GM23338 (cell line): ENCODE results near the gene HMGCS1. TPM values are rescaled to one million over a fixed set of nuclear protein-coding genes. Genes with fewer than 3 reads are reported as not detected.

Experiments
- ATAC-seq: fragments of 200-7000 bp; cut with Tn5 transposase; 3 replicates; pipeline ENCODE4 v1.9.1; 2020
- DNase-seq: peaks from one replicate; pipeline ENCODE4 v3.0.0-alpha.2; 2015; ENCODE audit warnings: low spot score
- H2AFZ ChIP-seq: fragments of 200-600 bp; sonication (generic); 2 replicates; pipeline ENCODE4 v1.8.0; 2016; ENCODE audit warnings: antibody characterized with exemption, mild to moderate bottlenecking, moderate library complexity
- H3F3A ChIP-seq: fragments of 200-600 bp; sonication (generic); replicated peaks from 2 replicates; pipeline ENCODE4 v1.8.0; 2017; ENCODE audit warnings: antibody characterized with exemption, mixed run types, low read depth
- H3K27ac ChIP-seq: fragments of 200-600 bp; sonication (generic); 2 replicates; pipeline ENCODE4 v1.6.1; 2016; ENCODE audit warnings: low read depth
- H3K27me3 ChIP-seq: fragments of 200-600 bp; sonication (generic); 2 replicates; pipeline ENCODE4 v1.8.0; 2016; ENCODE audit warnings: mild to moderate bottlenecking, mixed run types, moderate library complexity; ENCODE audit not compliant: insufficient read depth
- H3K36me3 ChIP-seq: fragments of 200-600 bp; sonication (generic); 2 replicates; pipeline ENCODE4 v1.8.0; 2016; ENCODE audit warnings: mild to moderate bottlenecking; ENCODE audit not compliant: insufficient read depth
- H3K4me1 ChIP-seq: fragments of 200-600 bp; sonication (generic); 2 replicates; pipeline ENCODE4 v1.8.0; 2016; ENCODE audit warnings: mild to moderate bottlenecking, moderate library complexity; ENCODE audit not compliant: insufficient read depth
- H3K4me2 ChIP-seq: fragments of 200-600 bp; sonication (generic); 2 replicates; pipeline ENCODE4 v1.7.1; 2017; ENCODE audit warnings: mixed run types
- H3K4me3 ChIP-seq: fragments of 200-600 bp; sonication (generic); 2 replicates; pipeline ENCODE4 v1.6.1; 2016; ENCODE audit warnings: mixed run types
- H3K79me2 ChIP-seq: fragments of 200-600 bp; sonication (generic); replicated peaks from 2 replicates; pipeline ENCODE4 v1.8.0; 2017; ENCODE audit warnings: mild to moderate bottlenecking; ENCODE audit not compliant: insufficient read depth
- H3K9me2 ChIP-seq: fragments of 200-600 bp; sonication (generic); 2 replicates; pipeline ENCODE4 v1.8.0; 2017; ENCODE audit not compliant: insufficient read depth
- H4K20me1 ChIP-seq: fragments of 200-600 bp; sonication (generic); replicated peaks from 2 replicates; pipeline ENCODE4 v1.8.0; 2017; ENCODE audit warnings: mild to moderate bottlenecking; ENCODE audit not compliant: insufficient read depth
- H3K27ac Mint-ChIP-seq: 2 replicates; pipeline ENCODE4 v1.8.0; 2020; ENCODE audit warnings: inconsistent platforms, mild to moderate bottlenecking, moderate library complexity, mixed read lengths
- H3K27me3 Mint-ChIP-seq: 3 replicates; pipeline ENCODE4 v1.8.0; 2022; ENCODE audit warnings: low read depth, mild to moderate bottlenecking, moderate library complexity, mixed read lengths, inconsistent platforms; ENCODE audit not compliant: insufficient read depth, poor library complexity
- H3K36me3 Mint-ChIP-seq: 3 replicates; pipeline ENCODE4 v1.8.0; 2021; ENCODE audit warnings: low read depth, mild to moderate bottlenecking, inconsistent platforms, moderate library complexity, mixed read lengths
- H3K4me1 Mint-ChIP-seq: 3 replicates; pipeline ENCODE4 v1.8.0; 2020; ENCODE audit warnings: mild to moderate bottlenecking, inconsistent platforms, mixed read lengths
- H3K4me3 Mint-ChIP-seq: 3 replicates; pipeline ENCODE4 v1.8.0; 2021; ENCODE audit warnings: moderate library complexity, mild to moderate bottlenecking, inconsistent platforms, mixed read lengths
- H3K9me3 Mint-ChIP-seq: 3 replicates; pipeline ENCODE4 v1.8.0; 2020; ENCODE audit warnings: moderate library complexity, mild to moderate bottlenecking, inconsistent platforms, mixed read lengths
- CREB1 ChIP-seq: fragments of 250-450 bp; sonication (Bioruptor Pico); IDR thresholded peaks from 2 replicates; pipeline ENCODE4 v1.5.0; 2020; ENCODE audit warnings: low read depth, mild to moderate bottlenecking, moderate library complexity
- EZH2 ChIP-seq: fragments of 200-600 bp; sonication (generic); IDR thresholded peaks from one replicate; pipeline ENCODE4 v1.8.0; 2017; ENCODE audit warnings: antibody characterized with exemption, mild to moderate bottlenecking, low read depth; ENCODE audit not compliant: unreplicated experiment
- EZH2phosphoT487 ChIP-seq: fragments of 200-600 bp; sonication (generic); IDR thresholded peaks from one replicate; pipeline ENCODE4 v1.8.1; 2018; ENCODE audit warnings: antibody characterized with exemption; ENCODE audit not compliant: unreplicated experiment
- JUNB ChIP-seq: IDR thresholded peaks from one replicate; pipeline ENCODE4 v1.6.1; 2016; ENCODE audit warnings: antibody characterized with exemption; ENCODE audit not compliant: unreplicated experiment
- NANOG ChIP-seq: IDR thresholded peaks from 2 replicates; pipeline ENCODE4 v1.6.1; 2016; ENCODE audit warnings: antibody characterized with exemption, borderline replicate concordance
- POLR2AphosphoS5 ChIP-seq: IDR thresholded peaks from 2 replicates; pipeline ENCODE4 v1.6.1; 2016; ENCODE audit warnings: antibody characterized with exemption, low read depth
- STAT1 ChIP-seq: IDR thresholded peaks from one replicate; pipeline ENCODE4 v1.6.1; 2016; ENCODE audit warnings: antibody characterized with exemption; ENCODE audit not compliant: unreplicated experiment
- ZNF114 ChIP-seq: fragments of 250-450 bp; sonication (Bioruptor Pico); IDR thresholded peaks from 2 replicates; pipeline ENCODE4 v1.5.0; 2020; ENCODE audit warnings: mild to moderate bottlenecking, moderate library complexity
- ZNF331 ChIP-seq: fragments of 250-450 bp; sonication (Bioruptor Pico); IDR thresholded peaks from 2 replicates; pipeline ENCODE4 v1.5.0; 2020; ENCODE audit warnings: low read depth, mild to moderate bottlenecking, moderate library complexity
- polyA plus RNA-seq: library from polyadenylated mRNA; unstranded; fragments of >200 nt; fragmentation: Nextera tagmentation; extraction: Ambion mirVana; gene quantifications from 2 replicates; pipeline ENCODE4 v1.2.1, GENCODE V29; 2016
- total RNA-seq: library from RNA; depleted of rRNA; stranded (reverse); fragments of >200 nt; shearing (Covaris generic); gene quantifications from 2 replicates; pipeline ENCODE4 v1.2.3, GENCODE V29; 2014
- TF ChIP-seq, protein P1 (sequence below): IDR thresholded peaks from one replicate; pipeline ENCODE4 v1.6.1; 2018; ENCODE audit warnings: antibody characterized with exemption; ENCODE audit not compliant: unreplicated experiment
- TF ChIP-seq, protein P2 (sequence below), 2 experiments: fragments of 200-600 bp in 1 of 2; sonication (generic) in 1 of 2; conservative IDR thresholded peaks; 2 replicates each; pipeline versions ENCODE4 v1.5.1 to v1.6.1; 2016 to 2017; ENCODE audit warnings: antibody characterized with exemption in 2 of 2, low read depth in 2 of 2, mild to moderate bottlenecking in 2 of 2, moderate library complexity in 1 of 2
- TF ChIP-seq, protein P3 (sequence below): fragments of 250-450 bp; sonication (Bioruptor Pico); IDR thresholded peaks from 2 replicates; pipeline ENCODE4 v1.5.0; 2020; ENCODE audit warnings: mild to moderate bottlenecking, moderate library complexity
- TF ChIP-seq, protein P4 (sequence below): IDR thresholded peaks from 2 replicates; pipeline ENCODE4 v1.6.1; 2016; ENCODE audit warnings: antibody characterized with exemption

Gene HMGCS1
- total and polyA plus RNA-seq, 2 experiments from 2014 or later: 172 to 278 TPM

DNA sequence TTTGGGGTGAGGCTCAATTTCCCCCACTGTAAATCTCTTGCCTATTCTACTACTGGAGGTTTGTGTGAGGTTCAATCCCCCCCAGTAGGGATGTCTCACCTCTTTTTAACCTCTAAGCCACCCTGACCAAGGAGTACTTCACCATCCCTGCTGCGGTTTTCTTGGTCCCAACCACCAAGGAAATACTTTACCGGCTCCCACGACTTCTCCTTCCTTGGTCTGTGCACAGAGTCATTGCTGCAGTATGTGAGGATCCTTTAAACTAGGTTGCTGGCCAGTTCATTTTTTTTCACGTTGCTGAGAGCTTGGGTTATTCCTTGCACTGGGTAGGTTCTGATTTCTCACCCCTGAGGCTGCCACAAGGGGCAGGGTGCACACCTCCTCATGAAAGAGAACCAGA lies 22.5 kb upstream of the HMGCS1 start:
- no peak overlapping the region for H3K4me3 ChIP-seq
- H2AFZ ChIP-seq: no peak overlapping the region
- no peaks in the 10 kb centered on the region for H3K27me3 ChIP-seq
- Mint-ChIP-seq H3K27me3 (peaks cover 2% of the 10 kb centered on the region), H3K36me3 (peaks cover 32% of the 10 kb centered on the region), H3K4me3 (no peak overlapping the region), H3K9me3 (peaks cover 52% of the 10 kb centered on the region), H3K27ac (no peak overlapping the region), H3K4me1 (no peaks in the 10 kb centered on the region)
- no peak overlapping the region for H3K4me2 ChIP-seq
- no peaks in the 10 kb centered on the region for H4K20me1 ChIP-seq
- no peaks in the 10 kb centered on the region; the same call in 1 of the 2 replicates for H3K36me3 ChIP-seq
- TF ChIP-seq, protein P1, sequence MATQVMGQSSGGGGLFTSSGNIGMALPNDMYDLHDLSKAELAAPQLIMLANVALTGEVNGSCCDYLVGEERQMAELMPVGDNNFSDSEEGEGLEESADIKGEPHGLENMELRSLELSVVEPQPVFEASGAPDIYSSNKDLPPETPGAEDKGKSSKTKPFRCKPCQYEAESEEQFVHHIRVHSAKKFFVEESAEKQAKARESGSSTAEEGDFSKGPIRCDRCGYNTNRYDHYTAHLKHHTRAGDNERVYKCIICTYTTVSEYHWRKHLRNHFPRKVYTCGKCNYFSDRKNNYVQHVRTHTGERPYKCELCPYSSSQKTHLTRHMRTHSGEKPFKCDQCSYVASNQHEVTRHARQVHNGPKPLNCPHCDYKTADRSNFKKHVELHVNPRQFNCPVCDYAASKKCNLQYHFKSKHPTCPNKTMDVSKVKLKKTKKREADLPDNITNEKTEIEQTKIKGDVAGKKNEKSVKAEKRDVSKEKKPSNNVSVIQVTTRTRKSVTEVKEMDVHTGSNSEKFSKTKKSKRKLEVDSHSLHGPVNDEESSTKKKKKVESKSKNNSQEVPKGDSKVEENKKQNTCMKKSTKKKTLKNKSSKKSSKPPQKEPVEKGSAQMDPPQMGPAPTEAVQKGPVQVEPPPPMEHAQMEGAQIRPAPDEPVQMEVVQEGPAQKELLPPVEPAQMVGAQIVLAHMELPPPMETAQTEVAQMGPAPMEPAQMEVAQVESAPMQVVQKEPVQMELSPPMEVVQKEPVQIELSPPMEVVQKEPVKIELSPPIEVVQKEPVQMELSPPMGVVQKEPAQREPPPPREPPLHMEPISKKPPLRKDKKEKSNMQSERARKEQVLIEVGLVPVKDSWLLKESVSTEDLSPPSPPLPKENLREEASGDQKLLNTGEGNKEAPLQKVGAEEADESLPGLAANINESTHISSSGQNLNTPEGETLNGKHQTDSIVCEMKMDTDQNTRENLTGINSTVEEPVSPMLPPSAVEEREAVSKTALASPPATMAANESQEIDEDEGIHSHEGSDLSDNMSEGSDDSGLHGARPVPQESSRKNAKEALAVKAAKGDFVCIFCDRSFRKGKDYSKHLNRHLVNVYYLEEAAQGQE: no peak
- TF ChIP-seq JUNB (no peak), STAT1 (no peak), ZNF114 (CRISPR knock-in tag) (no peak), EZH2phosphoT487 (no peak), ZNF331 (CRISPR knock-in tag) (no peak), NANOG (no peak), POLR2AphosphoS5 (no peak), CREB1 (no peak), EZH2 (no peak)
- TF ChIP-seq, protein P2, sequence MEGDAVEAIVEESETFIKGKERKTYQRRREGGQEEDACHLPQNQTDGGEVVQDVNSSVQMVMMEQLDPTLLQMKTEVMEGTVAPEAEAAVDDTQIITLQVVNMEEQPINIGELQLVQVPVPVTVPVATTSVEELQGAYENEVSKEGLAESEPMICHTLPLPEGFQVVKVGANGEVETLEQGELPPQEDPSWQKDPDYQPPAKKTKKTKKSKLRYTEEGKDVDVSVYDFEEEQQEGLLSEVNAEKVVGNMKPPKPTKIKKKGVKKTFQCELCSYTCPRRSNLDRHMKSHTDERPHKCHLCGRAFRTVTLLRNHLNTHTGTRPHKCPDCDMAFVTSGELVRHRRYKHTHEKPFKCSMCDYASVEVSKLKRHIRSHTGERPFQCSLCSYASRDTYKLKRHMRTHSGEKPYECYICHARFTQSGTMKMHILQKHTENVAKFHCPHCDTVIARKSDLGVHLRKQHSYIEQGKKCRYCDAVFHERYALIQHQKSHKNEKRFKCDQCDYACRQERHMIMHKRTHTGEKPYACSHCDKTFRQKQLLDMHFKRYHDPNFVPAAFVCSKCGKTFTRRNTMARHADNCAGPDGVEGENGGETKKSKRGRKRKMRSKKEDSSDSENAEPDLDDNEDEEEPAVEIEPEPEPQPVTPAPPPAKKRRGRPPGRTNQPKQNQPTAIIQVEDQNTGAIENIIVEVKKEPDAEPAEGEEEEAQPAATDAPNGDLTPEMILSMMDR (conservative IDR thresholded peaks at IDR 0.05; ENCODE audit: low read depth in 2 of 2): no peak
- TF ChIP-seq, protein P3, sequence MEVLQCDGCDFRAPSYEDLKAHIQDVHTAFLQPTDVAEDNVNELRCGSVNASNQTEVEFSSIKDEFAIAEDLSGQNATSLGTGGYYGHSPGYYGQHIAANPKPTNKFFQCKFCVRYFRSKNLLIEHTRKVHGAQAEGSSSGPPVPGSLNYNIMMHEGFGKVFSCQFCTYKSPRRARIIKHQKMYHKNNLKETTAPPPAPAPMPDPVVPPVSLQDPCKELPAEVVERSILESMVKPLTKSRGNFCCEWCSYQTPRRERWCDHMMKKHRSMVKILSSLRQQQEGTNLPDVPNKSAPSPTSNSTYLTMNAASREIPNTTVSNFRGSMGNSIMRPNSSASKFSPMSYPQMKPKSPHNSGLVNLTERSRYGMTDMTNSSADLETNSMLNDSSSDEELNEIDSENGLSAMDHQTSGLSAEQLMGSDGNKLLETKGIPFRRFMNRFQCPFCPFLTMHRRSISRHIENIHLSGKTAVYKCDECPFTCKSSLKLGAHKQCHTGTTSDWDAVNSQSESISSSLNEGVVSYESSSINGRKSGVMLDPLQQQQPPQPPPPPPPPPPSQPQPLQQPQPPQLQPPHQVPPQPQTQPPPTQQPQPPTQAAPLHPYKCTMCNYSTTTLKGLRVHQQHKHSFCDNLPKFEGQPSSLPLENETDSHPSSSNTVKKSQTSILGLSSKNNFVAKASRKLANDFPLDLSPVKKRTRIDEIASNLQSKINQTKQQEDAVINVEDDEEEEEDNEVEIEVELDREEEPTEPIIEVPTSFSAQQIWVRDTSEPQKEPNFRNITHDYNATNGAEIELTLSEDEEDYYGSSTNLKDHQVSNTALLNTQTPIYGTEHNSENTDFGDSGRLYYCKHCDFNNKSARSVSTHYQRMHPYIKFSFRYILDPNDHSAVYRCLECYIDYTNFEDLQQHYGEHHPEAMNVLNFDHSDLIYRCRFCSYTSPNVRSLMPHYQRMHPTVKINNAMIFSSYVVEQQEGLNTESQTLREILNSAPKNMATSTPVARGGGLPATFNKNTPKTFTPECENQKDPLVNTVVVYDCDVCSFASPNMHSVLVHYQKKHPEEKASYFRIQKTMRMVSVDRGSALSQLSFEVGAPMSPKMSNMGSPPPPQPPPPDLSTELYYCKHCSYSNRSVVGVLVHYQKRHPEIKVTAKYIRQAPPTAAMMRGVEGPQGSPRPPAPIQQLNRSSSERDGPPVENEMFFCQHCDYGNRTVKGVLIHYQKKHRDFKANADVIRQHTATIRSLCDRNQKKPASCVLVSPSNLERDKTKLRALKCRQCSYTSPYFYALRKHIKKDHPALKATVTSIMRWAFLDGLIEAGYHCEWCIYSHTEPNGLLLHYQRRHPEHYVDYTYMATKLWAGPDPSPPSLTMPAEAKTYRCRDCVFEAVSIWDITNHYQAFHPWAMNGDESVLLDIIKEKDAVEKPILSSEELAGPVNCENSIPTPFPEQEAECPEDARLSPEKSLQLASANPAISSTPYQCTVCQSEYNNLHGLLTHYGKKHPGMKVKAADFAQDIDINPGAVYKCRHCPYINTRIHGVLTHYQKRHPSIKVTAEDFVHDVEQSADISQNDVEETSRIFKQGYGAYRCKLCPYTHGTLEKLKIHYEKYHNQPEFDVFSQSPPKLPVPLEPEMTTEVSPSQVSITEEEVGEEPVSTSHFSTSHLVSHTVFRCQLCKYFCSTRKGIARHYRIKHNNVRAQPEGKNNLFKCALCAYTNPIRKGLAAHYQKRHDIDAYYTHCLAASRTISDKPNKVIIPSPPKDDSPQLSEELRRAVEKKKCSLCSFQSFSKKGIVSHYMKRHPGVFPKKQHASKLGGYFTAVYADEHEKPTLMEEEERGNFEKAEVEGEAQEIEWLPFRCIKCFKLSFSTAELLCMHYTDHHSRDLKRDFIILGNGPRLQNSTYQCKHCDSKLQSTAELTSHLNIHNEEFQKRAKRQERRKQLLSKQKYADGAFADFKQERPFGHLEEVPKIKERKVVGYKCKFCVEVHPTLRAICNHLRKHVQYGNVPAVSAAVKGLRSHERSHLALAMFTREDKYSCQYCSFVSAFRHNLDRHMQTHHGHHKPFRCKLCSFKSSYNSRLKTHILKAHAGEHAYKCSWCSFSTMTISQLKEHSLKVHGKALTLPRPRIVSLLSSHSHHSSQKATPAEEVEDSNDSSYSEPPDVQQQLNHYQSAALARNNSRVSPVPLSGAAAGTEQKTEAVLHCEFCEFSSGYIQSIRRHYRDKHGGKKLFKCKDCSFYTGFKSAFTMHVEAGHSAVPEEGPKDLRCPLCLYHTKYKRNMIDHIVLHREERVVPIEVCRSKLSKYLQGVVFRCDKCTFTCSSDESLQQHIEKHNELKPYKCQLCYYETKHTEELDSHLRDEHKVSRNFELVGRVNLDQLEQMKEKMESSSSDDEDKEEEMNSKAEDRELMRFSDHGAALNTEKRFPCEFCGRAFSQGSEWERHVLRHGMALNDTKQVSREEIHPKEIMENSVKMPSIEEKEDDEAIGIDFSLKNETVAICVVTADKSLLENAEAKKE (CRISPR knock-in tag): no peak
- TF ChIP-seq, protein P4, sequence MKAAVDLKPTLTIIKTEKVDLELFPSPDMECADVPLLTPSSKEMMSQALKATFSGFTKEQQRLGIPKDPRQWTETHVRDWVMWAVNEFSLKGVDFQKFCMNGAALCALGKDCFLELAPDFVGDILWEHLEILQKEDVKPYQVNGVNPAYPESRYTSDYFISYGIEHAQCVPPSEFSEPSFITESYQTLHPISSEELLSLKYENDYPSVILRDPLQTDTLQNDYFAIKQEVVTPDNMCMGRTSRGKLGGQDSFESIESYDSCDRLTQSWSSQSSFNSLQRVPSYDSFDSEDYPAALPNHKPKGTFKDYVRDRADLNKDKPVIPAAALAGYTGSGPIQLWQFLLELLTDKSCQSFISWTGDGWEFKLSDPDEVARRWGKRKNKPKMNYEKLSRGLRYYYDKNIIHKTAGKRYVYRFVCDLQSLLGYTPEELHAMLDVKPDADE: no peak
- DNase-seq (no peak), ATAC-seq (no peak)
- H3K27ac ChIP-seq: no peak overlapping the region
- no peaks in the 10 kb centered on the region for H3K79me2 ChIP-seq
- no peaks in the 10 kb centered on the region for H3K9me2 ChIP-seq
- no peaks in the 10 kb centered on the region for H3K4me1 ChIP-seq
- H3F3A ChIP-seq: no peaks in the 10 kb centered on the region
